ENCODE results near the gene PCYT2. TPM values are rescaled to one million over a fixed set of nuclear protein-coding genes. Genes with fewer than 3 reads are reported as not detected.
A peak's percentile ranks its signal among the peaks of the same experiment; 100 is the strongest.

Gene PCYT2
- polyA plus RNA-seq, 1 donor (not counting 4 experiments of a cell fraction or from before 2014, with no cell fraction given) = 38.1 TPM

DNA sequence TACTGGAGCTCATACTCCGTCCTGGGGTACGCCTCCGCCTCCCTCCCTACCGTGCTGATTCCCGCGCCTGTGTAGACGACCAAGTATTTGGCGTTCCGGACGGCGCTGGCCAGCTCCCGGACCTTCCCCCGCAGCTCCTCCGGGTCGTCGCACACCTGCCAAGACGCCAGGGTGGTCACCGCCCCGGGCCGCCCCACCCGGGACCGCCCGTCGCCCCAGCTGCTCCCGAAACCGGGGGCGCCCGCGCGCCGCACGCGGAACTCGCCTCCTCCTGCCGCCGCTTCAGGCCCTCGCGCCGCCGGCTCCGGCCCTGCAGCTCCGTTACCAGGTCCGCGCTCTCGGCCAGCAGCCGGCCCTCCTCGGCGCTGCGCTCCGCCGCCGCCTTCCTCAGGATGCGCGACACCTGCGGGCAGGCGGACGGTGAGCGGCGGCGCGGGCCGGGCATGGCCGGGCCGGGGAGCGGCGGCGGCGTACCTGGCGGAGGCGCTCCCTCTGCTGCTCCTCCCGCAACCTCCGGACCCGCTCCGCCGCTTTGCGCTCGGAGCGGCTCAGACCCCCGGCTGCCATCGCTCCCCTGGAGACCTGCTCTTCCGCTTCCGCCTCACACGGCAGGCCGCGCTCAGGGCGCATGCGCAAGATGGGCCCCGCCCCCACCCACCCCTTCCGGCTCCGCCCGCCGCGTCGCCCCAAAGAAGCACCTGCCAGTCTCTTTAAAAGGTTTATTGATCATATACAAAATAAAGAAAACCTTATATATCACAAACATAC, 6.5 kb upstream of the PCYT2 start, which contains the start of gene SIRT7:
SIRT7 (minus strand) TSS at position 612 of the 768 bp plus-strand sequence; CDS start at position 567, 45 bp downstream.
- Histone ChIP-seq H3K27me3 (ENCODE audit: control insufficient read depth, extremely low read depth, insufficient read depth, low read length) (no peaks in the 10 kb centered on the region), H4K20me1 (ENCODE audit: control insufficient read depth, extremely low read depth, insufficient read depth, low read length) (peaks cover 9% of the 10 kb centered on the region), H3K4me1 (ENCODE audit: control insufficient read depth, extremely low read depth, insufficient read depth, low read length) (peaks cover 18% of the 10 kb centered on the region), H3K79me2 (ENCODE audit: control insufficient read depth, insufficient read depth, low read length) (peaks cover 54% of the 10 kb centered on the region), H2AFZ (ENCODE audit: control insufficient read depth, low read length) (no peak within 1 kb of the TSS), H3K27ac (ENCODE audit: control insufficient read depth, insufficient read depth, low read length) (peak within 1 kb of the TSS; percentile 51), H3K9me3 (ENCODE audit: control insufficient read depth, low read depth, low read length) (no peaks in the 10 kb centered on the region), H3K36me3 (ENCODE audit: control insufficient read depth in 2 of 2, extremely low read depth in 1 of 2, insufficient read depth in 2 of 2, low read length in 2 of 2) (peaks cover 43 to 52% of the 10 kb centered on the region in 2 experiments), H3K9me1 (ENCODE audit: control insufficient read depth, extremely low read depth, insufficient read depth, low read length) (peaks cover 4% of the 10 kb centered on the region), H3K9ac (ENCODE audit: control insufficient read depth, extremely low read depth, insufficient read depth, low read length) (peak within 1 kb of the TSS; percentile 68), H3K4me2 (ENCODE audit: control insufficient read depth, extremely low read depth, insufficient read depth, low read depth, low read length) (peak within 1 kb of the TSS; percentile 86), H3K4me3 (ENCODE audit: control insufficient read depth in 2 of 3, extremely low read depth in 1 of 3, insufficient read depth in 2 of 3, low read depth in 1 of 3, low read length in 3 of 3) (peak within 1 kb of the TSS; percentile 50 to 68 (median 66))
- FAIRE-seq (no peak), DNase-seq (ENCODE audit: low read depth, low spot score) (no peak)
- dilution Hi-C loops (cut with MboI; ENCODE audit: extremely low pct_ligation_motif_present, low sequenced_read_pairs) = no loop called here
- TF ChIP-seq, protein P1, sequence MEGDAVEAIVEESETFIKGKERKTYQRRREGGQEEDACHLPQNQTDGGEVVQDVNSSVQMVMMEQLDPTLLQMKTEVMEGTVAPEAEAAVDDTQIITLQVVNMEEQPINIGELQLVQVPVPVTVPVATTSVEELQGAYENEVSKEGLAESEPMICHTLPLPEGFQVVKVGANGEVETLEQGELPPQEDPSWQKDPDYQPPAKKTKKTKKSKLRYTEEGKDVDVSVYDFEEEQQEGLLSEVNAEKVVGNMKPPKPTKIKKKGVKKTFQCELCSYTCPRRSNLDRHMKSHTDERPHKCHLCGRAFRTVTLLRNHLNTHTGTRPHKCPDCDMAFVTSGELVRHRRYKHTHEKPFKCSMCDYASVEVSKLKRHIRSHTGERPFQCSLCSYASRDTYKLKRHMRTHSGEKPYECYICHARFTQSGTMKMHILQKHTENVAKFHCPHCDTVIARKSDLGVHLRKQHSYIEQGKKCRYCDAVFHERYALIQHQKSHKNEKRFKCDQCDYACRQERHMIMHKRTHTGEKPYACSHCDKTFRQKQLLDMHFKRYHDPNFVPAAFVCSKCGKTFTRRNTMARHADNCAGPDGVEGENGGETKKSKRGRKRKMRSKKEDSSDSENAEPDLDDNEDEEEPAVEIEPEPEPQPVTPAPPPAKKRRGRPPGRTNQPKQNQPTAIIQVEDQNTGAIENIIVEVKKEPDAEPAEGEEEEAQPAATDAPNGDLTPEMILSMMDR (optimal IDR thresholded peaks at IDR 0.05 in 1 of 3, IDR thresholded peaks at IDR 0.05 in 1 of 3, conservative IDR thresholded peaks at IDR 0.05 in 1 of 3; ENCODE audit: extremely low read depth in 1 of 3, insufficient read depth in 2 of 3, low read length in 3 of 3) = no peak
- TF ChIP-seq EZH2 (IDR thresholded peaks at IDR 0.05; ENCODE audit: low read length) = no peak

GRCh38 chr17:81916234-81917001, 5.2 kb upstream of the PCYT2 start:
- TF ChIP-seq, protein P1 (optimal IDR thresholded peaks at IDR 0.05 in 1 of 3, IDR thresholded peaks at IDR 0.05 in 1 of 3, conservative IDR thresholded peaks at IDR 0.05 in 1 of 3; ENCODE audit: extremely low read depth in 1 of 3, insufficient read depth in 2 of 3, low read length in 3 of 3) = no peak
- no peak for TF ChIP-seq EZH2 (IDR thresholded peaks at IDR 0.05; ENCODE audit: low read length)
- no peaks in the 10 kb centered on the region for H3K9me3 ChIP-seq (ENCODE audit: control insufficient read depth, low read depth, low read length)
- H3K27me3 ChIP-seq (ENCODE audit: control insufficient read depth, extremely low read depth, insufficient read depth, low read length) = no peaks in the 10 kb centered on the region
- no peak overlapping the region for H2AFZ ChIP-seq (ENCODE audit: control insufficient read depth, low read length)
- peaks cover 27% of the 10 kb centered on the region for H3K4me1 ChIP-seq (ENCODE audit: control insufficient read depth, extremely low read depth, insufficient read depth, low read length)
- H3K9ac ChIP-seq (ENCODE audit: control insufficient read depth, extremely low read depth, insufficient read depth, low read length) = peak overlapping the region; percentile 68
- H3K79me2 ChIP-seq (ENCODE audit: control insufficient read depth, insufficient read depth, low read length) = peaks cover 43% of the 10 kb centered on the region
- peaks cover 4% of the 10 kb centered on the region for H3K9me1 ChIP-seq (ENCODE audit: control insufficient read depth, extremely low read depth, insufficient read depth, low read length)
- H4K20me1 ChIP-seq (ENCODE audit: control insufficient read depth, extremely low read depth, insufficient read depth, low read length) = peaks cover 10% of the 10 kb centered on the region
- peak overlapping the region; percentile 51 for H3K27ac ChIP-seq (ENCODE audit: control insufficient read depth, insufficient read depth, low read length)
- H3K4me3 ChIP-seq (ENCODE audit: control insufficient read depth in 2 of 3, extremely low read depth in 1 of 3, insufficient read depth in 2 of 3, low read depth in 1 of 3, low read length in 3 of 3) = peak overlapping the region; percentile 50 to 68 (median 66)
- dilution Hi-C loops (cut with MboI; ENCODE audit: extremely low pct_ligation_motif_present, low sequenced_read_pairs) = no loop called here
- no peak for DNase-seq (ENCODE audit: low read depth, low spot score)
- H3K36me3 ChIP-seq (ENCODE audit: control insufficient read depth in 2 of 2, extremely low read depth in 1 of 2, insufficient read depth in 2 of 2, low read length in 2 of 2) = peaks cover 43 to 45% of the 10 kb centered on the region in 2 experiments
- H3K4me2 ChIP-seq (ENCODE audit: control insufficient read depth, extremely low read depth, insufficient read depth, low read depth, low read length) = peak overlapping the region; percentile 86
- no peak for FAIRE-seq

Measured in keratinocyte (primary cell).